OCI-LY1 (cell line): ENCODE measurements around the gene PIEZO1.

ENCODE experiments used
- H2AFZ ChIP-seq: fragments of 200-600 bp; sonication (generic), shearing (Covaris generic); 2 replicates; pipeline ENCODE4 v1.6.0; 2014; ENCODE audit warnings: antibody characterized with exemption, mild to moderate bottlenecking, low read length
- H3F3A ChIP-seq: fragments of 200-600 bp; sonication (generic), shearing (Covaris generic); 2 replicates; pipeline ENCODE4 v1.6.0; 2014; ENCODE audit warnings: mild to moderate bottlenecking, antibody characterized with exemption, low read length, moderate library complexity; ENCODE audit not compliant: insufficient read depth
- H3K27ac ChIP-seq: fragments of 200-600 bp; sonication (generic); 2 replicates; pipeline ENCODE4 v1.5.1; 2014; ENCODE audit warnings: low read length, mixed run types, mild to moderate bottlenecking, low read depth; ENCODE audit not compliant: poor library complexity, severe bottlenecking
- H3K27me3 ChIP-seq: fragments of 200-600 bp; sonication (generic); 2 replicates; pipeline ENCODE4 v1.6.0; 2014; ENCODE audit warnings: antibody characterized with exemption, mild to moderate bottlenecking, low read length, moderate library complexity; ENCODE audit not compliant: insufficient read depth
- H3K36me3 ChIP-seq: fragments of 200-600 bp; sonication (generic); 2 replicates; pipeline ENCODE4 v1.6.1; 2014; ENCODE audit warnings: mild to moderate bottlenecking, antibody characterized with exemption, low read length, moderate library complexity, mixed read lengths; ENCODE audit not compliant: insufficient read depth
- H3K4me1 ChIP-seq: fragments of 200-600 bp; sonication (generic); 2 replicates; pipeline ENCODE4 v1.5.1; 2014; ENCODE audit warnings: mild to moderate bottlenecking, low read length, moderate library complexity; ENCODE audit not compliant: insufficient read depth, severe bottlenecking
- H3K4me2 ChIP-seq: fragments of 200-600 bp; sonication (generic), shearing (Covaris generic); 2 replicates; pipeline ENCODE4 v1.6.1; 2014; ENCODE audit warnings: low read length
- H3K4me3 ChIP-seq: fragments of 200-600 bp; sonication (generic); 2 replicates; pipeline ENCODE4 v1.5.1; 2014; ENCODE audit warnings: low read length, low read depth, mild to moderate bottlenecking, mixed read lengths; ENCODE audit not compliant: poor library complexity, severe bottlenecking
- H3K79me2 ChIP-seq: fragments of 200-600 bp; shearing (Covaris generic); 2 replicates; pipeline ENCODE4 v1.6.1; 2016; ENCODE audit warnings: mixed run types, low read length, mixed read lengths; ENCODE audit not compliant: insufficient read depth
- H3K9ac ChIP-seq: fragments of 200-600 bp; sonication (generic), shearing (Covaris generic); 2 replicates; pipeline ENCODE4 v1.6.1; 2014; ENCODE audit warnings: mild to moderate bottlenecking, low read length, mixed read lengths
- H3K9me2 ChIP-seq: fragments of 200-600 bp; sonication (generic), shearing (Covaris generic); 2 replicates; pipeline ENCODE4 v1.6.1; 2014; ENCODE audit warnings: low read depth, mild to moderate bottlenecking, low read length, mixed read lengths
- H3K9me3 ChIP-seq: fragments of 200-600 bp; shearing (Covaris generic); 2 replicates; pipeline ENCODE4 v1.6.1; 2014; ENCODE audit warnings: low read length, mixed read lengths
- H4K20me1 ChIP-seq: fragments of 200-600 bp; sonication (generic), shearing (Covaris generic); 2 replicates; pipeline ENCODE4 v1.6.0; 2016; ENCODE audit warnings: mild to moderate bottlenecking, low read length; ENCODE audit not compliant: insufficient read depth
- EZH2 ChIP-seq: fragments of 200-600 bp; sonication (generic), shearing (Covaris generic); IDR thresholded peaks from 2 replicates; pipeline ENCODE4 v1.8.0; 2017; ENCODE audit warnings: borderline replicate concordance, mixed run types, mild to moderate bottlenecking, antibody characterized with exemption, low read length, moderate library complexity, mixed read lengths
- TF ChIP-seq, protein P1 (sequence below): fragments of 200-600 bp; sonication (generic), shearing (Covaris generic); IDR thresholded peaks from 2 replicates; pipeline ENCODE4 v1.5.1; 2017; ENCODE audit warnings: mild to moderate bottlenecking, antibody characterized with exemption, low read length, moderate library complexity, mixed read lengths

PIEZO1 gene

DNA sequence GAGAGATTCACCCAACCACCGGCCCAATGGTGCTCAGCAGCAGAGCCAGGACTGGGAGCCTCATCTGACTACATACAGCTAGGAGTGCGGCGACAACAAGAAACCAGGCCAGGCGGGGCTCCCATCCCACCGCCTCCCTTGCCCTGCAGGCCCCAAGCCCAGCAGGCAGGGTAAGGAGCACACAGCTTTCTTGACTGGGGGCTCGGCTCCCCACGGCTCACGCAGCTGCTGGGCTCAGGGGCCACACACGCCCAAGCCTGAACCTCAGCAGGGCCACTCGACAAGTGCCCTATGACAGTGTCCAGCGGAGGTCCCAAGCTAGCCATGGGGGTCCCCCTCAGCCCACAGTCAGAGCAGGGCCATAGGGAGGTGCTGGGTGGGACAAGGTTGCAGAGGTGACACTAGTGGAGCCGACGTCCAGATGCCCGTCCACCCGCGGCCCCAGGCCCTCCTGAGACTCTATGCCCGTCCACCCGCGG is 13.7 kb downstream of the PIEZO1 start:
- no peaks in the 10 kb centered on the region for H3F3A ChIP-seq
- no peaks in the 10 kb centered on the region for H3K79me2 ChIP-seq
- H3K9me3 ChIP-seq = no peaks in the 10 kb centered on the region
- no peaks in the 10 kb centered on the region for H4K20me1 ChIP-seq
- no peak overlapping the region for H2AFZ ChIP-seq
- H3K4me2 ChIP-seq = no peak overlapping the region
- TF ChIP-seq, protein P1, sequence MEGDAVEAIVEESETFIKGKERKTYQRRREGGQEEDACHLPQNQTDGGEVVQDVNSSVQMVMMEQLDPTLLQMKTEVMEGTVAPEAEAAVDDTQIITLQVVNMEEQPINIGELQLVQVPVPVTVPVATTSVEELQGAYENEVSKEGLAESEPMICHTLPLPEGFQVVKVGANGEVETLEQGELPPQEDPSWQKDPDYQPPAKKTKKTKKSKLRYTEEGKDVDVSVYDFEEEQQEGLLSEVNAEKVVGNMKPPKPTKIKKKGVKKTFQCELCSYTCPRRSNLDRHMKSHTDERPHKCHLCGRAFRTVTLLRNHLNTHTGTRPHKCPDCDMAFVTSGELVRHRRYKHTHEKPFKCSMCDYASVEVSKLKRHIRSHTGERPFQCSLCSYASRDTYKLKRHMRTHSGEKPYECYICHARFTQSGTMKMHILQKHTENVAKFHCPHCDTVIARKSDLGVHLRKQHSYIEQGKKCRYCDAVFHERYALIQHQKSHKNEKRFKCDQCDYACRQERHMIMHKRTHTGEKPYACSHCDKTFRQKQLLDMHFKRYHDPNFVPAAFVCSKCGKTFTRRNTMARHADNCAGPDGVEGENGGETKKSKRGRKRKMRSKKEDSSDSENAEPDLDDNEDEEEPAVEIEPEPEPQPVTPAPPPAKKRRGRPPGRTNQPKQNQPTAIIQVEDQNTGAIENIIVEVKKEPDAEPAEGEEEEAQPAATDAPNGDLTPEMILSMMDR = no peak
- TF ChIP-seq EZH2 = no peak
- no peaks in the 10 kb centered on the region for H3K9me2 ChIP-seq
- H3K36me3 ChIP-seq = no peaks in the 10 kb centered on the region
- H3K27ac ChIP-seq = no peak overlapping the region
- peaks cover 17% of the 10 kb centered on the region for H3K4me1 ChIP-seq
- H3K27me3 ChIP-seq = peaks cover 3% of the 10 kb centered on the region; the same call in 1 of the 2 replicates
- H3K4me3 ChIP-seq = no peak overlapping the region
- H3K9ac ChIP-seq = no peak overlapping the region

DNA sequence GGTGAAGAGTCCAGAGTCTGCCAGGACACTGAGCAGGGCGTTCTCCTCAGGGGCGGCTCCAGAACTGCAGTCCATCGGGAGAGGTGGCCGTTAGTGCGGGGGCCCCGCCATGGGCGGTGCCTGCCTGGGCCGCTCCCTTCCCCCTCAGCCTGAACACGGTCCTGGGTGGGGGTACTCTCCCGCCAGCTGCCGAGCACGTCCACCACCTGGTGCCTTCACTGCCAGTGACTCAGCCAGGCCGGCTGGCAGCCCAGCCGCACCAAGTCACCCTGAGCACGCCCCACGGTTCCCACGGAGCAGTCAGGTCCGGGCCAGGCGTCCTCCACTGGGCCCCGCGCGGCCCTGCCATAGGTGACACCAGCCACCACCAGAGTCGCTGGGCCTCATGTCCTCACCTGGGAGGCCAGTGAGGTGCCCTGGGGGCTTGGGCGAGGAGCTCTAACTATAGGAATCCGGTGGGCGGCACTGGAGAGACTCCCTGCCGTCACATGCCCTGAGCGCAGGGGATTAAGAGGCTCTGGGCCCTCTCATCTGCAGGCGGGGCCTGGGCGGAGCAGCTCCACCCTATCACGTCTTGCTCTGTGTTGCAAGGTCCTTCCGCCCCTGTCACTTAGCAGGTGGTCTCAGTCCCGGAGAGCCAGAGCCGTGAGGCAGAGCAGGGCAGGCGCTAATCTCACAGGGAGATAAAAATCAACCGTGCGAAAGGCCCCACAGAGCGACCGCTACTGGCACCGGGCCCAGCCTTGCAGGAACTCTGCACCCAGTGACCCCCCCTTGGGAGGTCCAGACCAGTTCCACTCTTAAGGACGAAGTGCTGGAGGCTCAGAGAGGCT is 14.3 kb downstream of the PIEZO1 start:
- no peak for TF ChIP-seq EZH2
- TF ChIP-seq, protein P1 = no peak
- no peak overlapping the region; the same call in 1 of the 2 replicates for H3K4me2 ChIP-seq
- H3K9me3 ChIP-seq = no peaks in the 10 kb centered on the region
- no peaks in the 10 kb centered on the region for H3K36me3 ChIP-seq
- no peak overlapping the region for H3K4me3 ChIP-seq
- no peaks in the 10 kb centered on the region for H3F3A ChIP-seq
- H4K20me1 ChIP-seq = no peaks in the 10 kb centered on the region
- H3K4me1 ChIP-seq = peaks cover 17% of the 10 kb centered on the region
- peaks cover 3% of the 10 kb centered on the region; the same call in 1 of the 2 replicates for H3K27me3 ChIP-seq
- no peak overlapping the region for H3K27ac ChIP-seq
- H3K9ac ChIP-seq = no peak overlapping the region
- H3K79me2 ChIP-seq = no peaks in the 10 kb centered on the region
- H2AFZ ChIP-seq = no peak overlapping the region
- H3K9me2 ChIP-seq = no peaks in the 10 kb centered on the region

GRCh38 chr16:88769617-88770460 is 15.2 kb downstream of the PIEZO1 start:
- no peak overlapping the region for H3K9ac ChIP-seq

More at GRCh38 chr16:88769617-88770460, 15.2 kb downstream of the PIEZO1 start:
- Histone ChIP-seq H3K9me2 (no peaks in the 10 kb centered on the region), H3K9me3 (no peaks in the 10 kb centered on the region), H3K36me3 (no peaks in the 10 kb centered on the region), H3F3A (no peaks in the 10 kb centered on the region), H2AFZ (no peak overlapping the region), H3K4me2 (no peak overlapping the region), H4K20me1 (no peaks in the 10 kb centered on the region), H3K79me2 (no peaks in the 10 kb centered on the region), H3K4me1 (peaks cover 17% of the 10 kb centered on the region), H3K27ac (no peak overlapping the region), H3K4me3 (no peak overlapping the region), H3K27me3 (peaks cover 10% of the 10 kb centered on the region; the same call in 1 of the 2 replicates)
- TF ChIP-seq, protein P1 = no peak
